Natural killer cell (primary cell): ENCODE results near the gene TMEM236. TPM values are rescaled to one million over a fixed set of nuclear protein-coding genes. Genes with fewer than 3 reads are reported as not detected.

Experiments used
- ATAC-seq, 3 donors: fragments of 150-1000 bp in 2 of 3; fragments of 200-7000 bp in 1 of 3; cut with Tn5 transposase; 1 replicate in 1 of 3; 2 replicates in 2 of 3; pipeline ENCODE4 v1.10.0; 2021; ENCODE audit warnings: mild to moderate bottlenecking in 2 of 3, moderate library complexity in 2 of 3
- DNase-seq, 2 donors: peaks; one replicate each; pipeline versions ENCODE4 v3.0.0 to v3.0.0-alpha.2; 2013 to 2021; ENCODE audit warnings: mixed read lengths in 1 of 2
- H3K27ac ChIP-seq: one replicate; pipeline ENCODE4 v1.5.1; 2013; ENCODE audit warnings: mild to moderate bottlenecking, low read length
- H3K27me3 ChIP-seq: one replicate; pipeline ENCODE4 v1.6.1; 2013; ENCODE audit warnings: low read length; ENCODE audit not compliant: control insufficient read depth, insufficient read depth
- H3K36me3 ChIP-seq: one replicate; pipeline ENCODE4 v1.6.1; 2013; ENCODE audit warnings: low read length; ENCODE audit not compliant: control insufficient read depth, insufficient read depth
- H3K4me1 ChIP-seq: one replicate; pipeline ENCODE4 v1.6.1; 2013; ENCODE audit warnings: low read length; ENCODE audit not compliant: control insufficient read depth, insufficient read depth
- H3K4me3 ChIP-seq: one replicate; pipeline ENCODE4 v1.5.1; 2013; ENCODE audit warnings: low read length
- H3K9me3 ChIP-seq: one replicate; pipeline ENCODE4 v1.6.1; 2013; ENCODE audit warnings: low read length; ENCODE audit not compliant: control insufficient read depth, insufficient read depth
- H3K27ac Mint-ChIP-seq, 2 donors: one replicate each; pipeline ENCODE4 v1.8.0; 2022; ENCODE audit warnings: mild to moderate bottlenecking in 2 of 2, mixed read lengths in 2 of 2, moderate library complexity in 1 of 2
- H3K27me3 Mint-ChIP-seq, 2 donors: one replicate each; pipeline ENCODE4 v1.8.0; 2022; ENCODE audit warnings: low read depth in 2 of 2, mixed read lengths in 2 of 2
- H3K36me3 Mint-ChIP-seq: one replicate; pipeline ENCODE4 v1.8.0; 2022; ENCODE audit warnings: mixed read lengths
- H3K4me1 Mint-ChIP-seq, 2 donors: one replicate each; pipeline ENCODE4 v1.8.0; 2022; ENCODE audit warnings: mixed read lengths in 2 of 2
- H3K4me3 Mint-ChIP-seq: one replicate; pipeline ENCODE4 v1.8.0; 2022; ENCODE audit warnings: mild to moderate bottlenecking, moderate library complexity, mixed read lengths
- H3K9me3 Mint-ChIP-seq, 2 donors: one replicate each; pipeline ENCODE4 v1.8.0; 2022; ENCODE audit warnings: mixed read lengths in 2 of 2
- CTCF ChIP-seq: fragments of 200-600 bp; IDR thresholded peaks from one replicate; pipeline ENCODE4 v1.8.0; 2022; ENCODE audit warnings: antibody characterized with exemption
- WGBS: methylation state at CpG from one replicate; pipeline ENCODE4 v1.1.7; 2013; ENCODE audit warnings: missing lambda C conversion rate; ENCODE audit not compliant: insufficient coverage; 5-methylcytosine and 5-hydroxymethylcytosine counted together
- intact Hi-C: fragments of 100-400 bp; cut with micrococcal nuclease; formaldehyde crosslinking; loops from one replicate; pipeline ENCODE4 v1.14.2; 2022
- total RNA-seq, 4 donors: library from RNA; stranded (reverse); fragments of 120-200 nt in 1 of 4; gene quantifications; one replicate each; pipeline versions ENCODE4 v1.2.3 to v1.2.4, GENCODE V29; 2013 to 2022

The TMEM236 gene
- total RNA-seq, 3 donors from 2014 or later (not counting 1 experiment from before 2014, with no cell fraction given) = 0.16 to 0.20 (median 0.16) TPM

- peaks cover 0 to 2% of the 10 kb centered on the region in 2 donors for H3K27me3 Mint-ChIP-seq
- no peaks in the 10 kb centered on the region for H3K36me3 ChIP-seq
- no peak overlapping the region for H3K4me3 ChIP-seq
- H3K27ac Mint-ChIP-seq = no peak overlapping the region
- H3K4me1 ChIP-seq = no peaks in the 10 kb centered on the region
- no peak overlapping the region for H3K4me3 Mint-ChIP-seq
- H3K36me3 Mint-ChIP-seq = no peaks in the 10 kb centered on the region
- WGBS = 83% methylated on average over 1 of the region's 3 CpGs
- intact Hi-C loops = no loop called here
- no peak overlapping the region for H3K27ac ChIP-seq
- H3K4me1 Mint-ChIP-seq = no peaks in the 10 kb centered on the region
- H3K9me3 Mint-ChIP-seq = no peaks in the 10 kb centered on the region
- no peak for DNase-seq
- no peaks in the 10 kb centered on the region for H3K9me3 ChIP-seq
- no peak for TF ChIP-seq CTCF
- no peaks in the 10 kb centered on the region for H3K27me3 ChIP-seq
- no peak for ATAC-seq
Observed at GRCh38 chr10:17801507-17801906, 49.5 kb downstream of the TMEM236 start.

GRCh38 chr10:17802350-17802749 is 50.3 kb downstream of the TMEM236 start:
- ATAC-seq = no peak
- no peak for DNase-seq
- Mint-ChIP-seq H3K27ac (no peak overlapping the region), H3K27me3 (peaks cover 0 to 2% of the 10 kb centered on the region in 2 donors), H3K9me3 (no peaks in the 10 kb centered on the region), H3K4me3 (no peak overlapping the region), H3K36me3 (no peaks in the 10 kb centered on the region), H3K4me1 (no peaks in the 10 kb centered on the region)
- H3K4me3 ChIP-seq = no peak overlapping the region
- intact Hi-C loops = no loop called here
- H3K27ac ChIP-seq = no peak overlapping the region
- H3K9me3 ChIP-seq = no peaks in the 10 kb centered on the region
- no peak for TF ChIP-seq CTCF
- H3K27me3 ChIP-seq = no peaks in the 10 kb centered on the region
- WGBS = 93% methylated on average over 9 of the region's 11 CpGs
- H3K36me3 ChIP-seq = no peaks in the 10 kb centered on the region
- H3K4me1 ChIP-seq = no peaks in the 10 kb centered on the region

- no peaks in the 10 kb centered on the region for H3K4me1 Mint-ChIP-seq
- Histone ChIP-seq H3K9me3 (no peaks in the 10 kb centered on the region), H3K27ac (no peak overlapping the region), H3K4me1 (no peaks in the 10 kb centered on the region), H3K36me3 (no peaks in the 10 kb centered on the region), H3K27me3 (no peaks in the 10 kb centered on the region), H3K4me3 (no peak overlapping the region)
- intact Hi-C loops = no loop called here
- DNase-seq (no peak), ATAC-seq (no peak)
- H3K27me3 Mint-ChIP-seq = peaks cover 0 to 2% of the 10 kb centered on the region in 2 donors
- no peaks in the 10 kb centered on the region for H3K36me3 Mint-ChIP-seq
- no peak for TF ChIP-seq CTCF
- H3K9me3 Mint-ChIP-seq = no peaks in the 10 kb centered on the region
- H3K27ac Mint-ChIP-seq = no peak overlapping the region
- 14% methylated on average over 1 of the region's 1 CpG for WGBS
- H3K4me3 Mint-ChIP-seq = no peak overlapping the region
Observed at GRCh38 chr10:17802976-17803375, 51.0 kb downstream of the TMEM236 start.

GRCh38 chr10:17805330-17805729 is 53.3 kb downstream of the TMEM236 start:
- ATAC-seq (no peak), DNase-seq (no peak)
- Histone ChIP-seq H3K9me3 (no peaks in the 10 kb centered on the region), H3K4me3 (no peak overlapping the region), H3K27me3 (no peaks in the 10 kb centered on the region), H3K36me3 (no peaks in the 10 kb centered on the region), H3K4me1 (peaks cover 4% of the 10 kb centered on the region), H3K27ac (no peak overlapping the region)
- 25% methylated on average over 3 of the region's 3 CpGs for WGBS
- H3K4me3 Mint-ChIP-seq = no peak overlapping the region
- intact Hi-C loops = no loop called here
- TF ChIP-seq CTCF = no peak
- H3K27ac Mint-ChIP-seq = no peak overlapping the region
- H3K36me3 Mint-ChIP-seq = no peaks in the 10 kb centered on the region
- H3K4me1 Mint-ChIP-seq = peaks cover 0 to 9% of the 10 kb centered on the region in 2 donors
- peaks cover 15 to 17% of the 10 kb centered on the region in 2 donors for H3K27me3 Mint-ChIP-seq
- no peaks in the 10 kb centered on the region for H3K9me3 Mint-ChIP-seq
